Cardiac muscle cell (in vitro differentiated cells and primary cell): ENCODE measurements around the gene RPS6KA5. TPM values are rescaled to one million over a fixed set of nuclear protein-coding genes. Genes with fewer than 3 reads are reported as not detected.

Experiments used
- DNase-seq, 2 donors: peaks; one replicate each; pipeline versions ENCODE4 v3.0.0 to v3.0.0-alpha.2; 2010 to 2017; ENCODE audit warnings: low read depth in 1 of 2, low spot score in 1 of 2
- H3K27ac ChIP-seq: fragments of 200-600 bp; sonication (generic); 2 replicates; pipeline ENCODE4 v1.5.1; 2016
- H3K27me3 ChIP-seq: fragments of 200-600 bp; sonication (generic); 2 replicates; pipeline ENCODE4 v1.6.0; 2016; ENCODE audit warnings: control low read depth
- H3K36me3 ChIP-seq: fragments of 200-600 bp; sonication (generic); 2 replicates; pipeline ENCODE4 v1.5.1; 2016; ENCODE audit warnings: control low read depth
- H3K4me1 ChIP-seq: fragments of 200-600 bp; sonication (generic); 2 replicates; pipeline ENCODE4 v1.8.1; 2017; ENCODE audit warnings: low read depth, mild to moderate bottlenecking, mixed run types
- H3K4me3 ChIP-seq: fragments of 200-600 bp; sonication (generic); 2 replicates; pipeline ENCODE4 v1.5.1; 2016; ENCODE audit warnings: mild to moderate bottlenecking
- H3K9me3 ChIP-seq: fragments of 200-600 bp; sonication (generic); 2 replicates; pipeline ENCODE4 v1.5.1; 2017; ENCODE audit warnings: low read depth, mild to moderate bottlenecking, control low read depth
- polyA plus RNA-seq: library from polyadenylated mRNA; unstranded; fragments of >200 nt; fragmentation: Nextera tagmentation; extraction: Ambion mirVana; gene quantifications from 2 replicates; pipeline ENCODE4 v1.2.1, GENCODE V29; 2016
- total RNA-seq: library from RNA; depleted of rRNA; stranded (reverse); fragments of >200 nt; gene quantifications from 2 replicates; pipeline ENCODE4 v1.2.3, GENCODE V29; 2016
- TF ChIP-seq, protein P1 (sequence below): IDR thresholded peaks from 2 replicates; pipeline ENCODE4 v1.5.1; 2012; ENCODE audit warnings: low read depth, mild to moderate bottlenecking, low read length

Gene RPS6KA5
- total and polyA plus RNA-seq, 2 experiments from 2014 or later, result 3.3 to 10.9 TPM

DNA sequence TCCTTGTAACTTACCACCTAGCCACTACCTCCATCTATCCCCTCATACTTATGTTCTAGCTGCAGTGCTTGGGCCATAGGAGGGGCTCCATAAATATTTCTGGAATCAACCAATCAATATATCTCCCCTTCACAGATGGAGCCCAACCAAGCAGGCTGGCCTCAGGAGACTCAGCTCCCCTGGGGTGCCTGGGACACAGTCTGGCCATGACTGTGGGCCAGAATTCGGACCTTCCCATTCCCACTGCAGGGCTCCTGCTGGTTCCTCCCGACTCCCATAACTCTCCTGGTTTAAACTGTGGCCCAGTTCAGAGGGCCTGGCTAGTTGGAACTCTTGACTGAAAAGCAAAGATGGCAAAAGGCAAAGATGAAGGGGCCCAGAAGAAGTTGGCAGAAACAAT, 257.2 kb downstream of the RPS6KA5 start:
- H3K4me3 ChIP-seq, result no peak overlapping the region
- H3K27ac ChIP-seq, result no peak overlapping the region
- no peak for DNase-seq
- H3K9me3 ChIP-seq, result no peaks in the 10 kb centered on the region
- TF ChIP-seq, protein P1, sequence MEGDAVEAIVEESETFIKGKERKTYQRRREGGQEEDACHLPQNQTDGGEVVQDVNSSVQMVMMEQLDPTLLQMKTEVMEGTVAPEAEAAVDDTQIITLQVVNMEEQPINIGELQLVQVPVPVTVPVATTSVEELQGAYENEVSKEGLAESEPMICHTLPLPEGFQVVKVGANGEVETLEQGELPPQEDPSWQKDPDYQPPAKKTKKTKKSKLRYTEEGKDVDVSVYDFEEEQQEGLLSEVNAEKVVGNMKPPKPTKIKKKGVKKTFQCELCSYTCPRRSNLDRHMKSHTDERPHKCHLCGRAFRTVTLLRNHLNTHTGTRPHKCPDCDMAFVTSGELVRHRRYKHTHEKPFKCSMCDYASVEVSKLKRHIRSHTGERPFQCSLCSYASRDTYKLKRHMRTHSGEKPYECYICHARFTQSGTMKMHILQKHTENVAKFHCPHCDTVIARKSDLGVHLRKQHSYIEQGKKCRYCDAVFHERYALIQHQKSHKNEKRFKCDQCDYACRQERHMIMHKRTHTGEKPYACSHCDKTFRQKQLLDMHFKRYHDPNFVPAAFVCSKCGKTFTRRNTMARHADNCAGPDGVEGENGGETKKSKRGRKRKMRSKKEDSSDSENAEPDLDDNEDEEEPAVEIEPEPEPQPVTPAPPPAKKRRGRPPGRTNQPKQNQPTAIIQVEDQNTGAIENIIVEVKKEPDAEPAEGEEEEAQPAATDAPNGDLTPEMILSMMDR, result no peak
- H3K36me3 ChIP-seq, result no peaks in the 10 kb centered on the region
- H3K4me1 ChIP-seq, result peaks cover 6% of the 10 kb centered on the region
- H3K27me3 ChIP-seq, result no peaks in the 10 kb centered on the region

DNA sequence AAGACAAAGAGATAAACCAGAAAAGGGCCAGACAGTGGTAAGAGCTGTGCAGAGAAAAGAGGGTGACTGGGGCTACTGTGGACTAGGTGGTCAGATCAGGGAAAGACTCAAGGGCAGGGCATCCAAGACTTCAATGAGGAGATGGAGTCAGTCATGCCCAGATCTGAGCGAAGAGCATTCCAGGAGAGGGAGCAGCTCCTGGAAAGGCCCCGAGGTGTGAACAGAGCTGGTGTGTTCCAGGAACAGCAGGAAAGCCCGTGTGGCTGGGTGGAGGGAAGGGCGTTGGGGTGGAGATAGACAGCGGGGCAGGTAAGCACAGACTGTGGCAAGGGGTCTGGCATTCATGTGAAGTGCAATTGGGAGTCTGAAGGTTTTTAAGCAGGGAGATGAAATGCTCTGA, 261.0 kb downstream of the RPS6KA5 start:
- Histone ChIP-seq H3K36me3 (no peaks in the 10 kb centered on the region), H3K27ac (no peak overlapping the region), H3K4me1 (no peaks in the 10 kb centered on the region), H3K4me3 (no peak overlapping the region), H3K27me3 (no peaks in the 10 kb centered on the region), H3K9me3 (no peaks in the 10 kb centered on the region)
- no peak for DNase-seq
- TF ChIP-seq, protein P1, result no peak

DNA sequence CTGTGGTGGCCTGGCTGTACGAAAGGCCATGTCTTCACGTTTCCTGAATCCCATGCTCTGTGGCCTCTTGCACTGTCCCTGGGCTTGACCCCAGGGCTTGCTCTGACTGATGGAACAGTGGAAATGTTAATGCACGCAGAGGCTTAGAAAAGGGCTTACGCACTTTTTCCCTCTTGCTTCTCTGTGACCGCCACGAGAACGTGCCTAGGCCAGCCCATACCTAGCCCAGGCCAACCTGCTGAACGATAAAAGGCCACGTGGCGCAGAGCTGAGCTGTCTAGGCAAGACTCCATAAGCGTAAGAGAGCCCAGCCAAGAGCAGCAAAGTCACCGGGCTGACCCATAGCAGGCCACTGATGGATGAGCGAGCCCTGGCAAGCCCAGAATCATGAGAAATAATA, 262.5 kb downstream of the RPS6KA5 start:
- H3K36me3 ChIP-seq, result no peaks in the 10 kb centered on the region
- TF ChIP-seq, protein P1, result no peak
- H3K4me1 ChIP-seq, result no peaks in the 10 kb centered on the region
- no peak for DNase-seq
- no peaks in the 10 kb centered on the region for H3K9me3 ChIP-seq
- H3K4me3 ChIP-seq, result no peak overlapping the region
- H3K27me3 ChIP-seq, result no peaks in the 10 kb centered on the region
- no peak overlapping the region for H3K27ac ChIP-seq

Other genes with a start within 250 kb of the RPS6KA5 start
- 68.1 and 73.7 TPM in 2 replicates for gene TTC7B, start 244.2 kb downstream of the RPS6KA5 start, total RNA-seq
- gene TTC7B, start 244.2 kb downstream of the RPS6KA5 start, polyA plus RNA-seq, result 64.2 and 75.8 TPM in 2 replicates
- gene DGLUCY, start 53.4 kb upstream of the RPS6KA5 start, total RNA-seq, result 57.4 and 90.0 TPM in 2 replicates
- 82.2 and 82.7 TPM in 2 replicates for gene DGLUCY, start 53.4 kb upstream of the RPS6KA5 start, polyA plus RNA-seq
- 0.35 and 0.42 TPM in 2 replicates for gene GPR68, start 184.1 kb upstream of the RPS6KA5 start, total RNA-seq
- 0.22 and 2.1 TPM in 2 replicates for gene GPR68, start 184.1 kb upstream of the RPS6KA5 start, polyA plus RNA-seq